Tongue (tissue), 3 donors: ENCODE data around the gene POLG. TPM values are rescaled to one million over a fixed set of nuclear protein-coding genes. Genes with fewer than 3 reads are reported as not detected.
"Not testable (repeated sequence)": the region's sequence is repeated elsewhere in the genome, so short reads cannot be mapped to it uniquely, and the experiment has no call there.

Experiments used
- DNase-seq: peaks from one replicate; pipeline ENCODE4 v3.0.0-alpha.2; 2015
- small RNA-seq: library from RNA; depleted of rRNA; stranded (forward); fragments of <200 nt; gene quantifications from one replicate; pipeline ENCODE3, GENCODE V24; 2014; ENCODE audit warnings: low replicate concordance
- total RNA-seq: library from RNA; depleted of rRNA; stranded (reverse); fragments of >200 nt; gene quantifications from one replicate; pipeline ENCODE4 v1.2.3, GENCODE V29; 2014

POLG gene
- total RNA-seq, 1 donor from 2014 or later, result 44.7 TPM

- no peak for DNase-seq
Observed at GRCh38 chr15:89278307-89278706, 56.3 kb downstream of the POLG start.

- not testable (repeated sequence) for DNase-seq
Observed at GRCh38 chr15:89277281-89277680, 57.3 kb downstream of the POLG start.

Small RNA genes lying within 50 kb of the gene (small RNA-seq; reads per million reads assigned to genes)
- not detected for gene MIR6766

Other genes with a start within 250 kb of the POLG start
- gene ABHD2, start 246.4 kb downstream of the POLG start, total RNA-seq, result 56.5 TPM
- not detected for gene RLBP1, start 113.2 kb downstream of the POLG start, total RNA-seq
- 15.5 TPM for gene FANCI, start 90.8 kb downstream of the POLG start, total RNA-seq
- gene RHCG, start 161.8 kb upstream of the POLG start, total RNA-seq, result 70.4 TPM
- 3.2 TPM for gene TICRR, start 240.6 kb upstream of the POLG start, total RNA-seq